GM19351 (cell line): Measurements from ENCODE around the gene CCR4.
"Not testable (repeated sequence)": the region's sequence is repeated elsewhere in the genome, so short reads cannot be mapped to it uniquely, and the experiment has no call there.

Source experiments
- ATAC-seq: cut with Tn5 transposase; IDR thresholded peaks from one replicate; pipeline ENCODE4 v1.9.1; 2021; ENCODE audit warnings: mild to moderate bottlenecking, moderate library complexity; ENCODE audit not compliant: unreplicated experiment

The CCR4 gene

GRCh38 chr3:32951410-32951811 lies at the start of gene CCR4:
TSS of gene CCR4 (plus strand) at chr3:32951644. CDS start at chr3:32953423, 1,779 bp downstream.
- ATAC-seq = no peak

- not testable (repeated sequence) for ATAC-seq
These were observed 48.5 kb upstream of the CCR4 start for GRCh38 chr3:32902887-32903371.

GRCh38 chr3:32903953-32904352 lies 47.5 kb upstream of the CCR4 start:
- ATAC-seq = no peak

- ATAC-seq = no peak
These were observed 41.4 kb upstream of the CCR4 start for GRCh38 chr3:32909999-32910398.

GRCh38 chr3:32910954-32911353 lies 40.5 kb upstream of the CCR4 start:
- no peak for ATAC-seq

- no peak for ATAC-seq
These were observed 39.4 kb upstream of the CCR4 start for GRCh38 chr3:32912046-32912445.

GRCh38 chr3:32913790-32914446 lies 37.5 kb upstream of the CCR4 start:
- ATAC-seq = no peak

GRCh38 chr3:32919920-32920319 lies 31.5 kb upstream of the CCR4 start:
- ATAC-seq = no peak

GRCh38 chr3:32922078-32922477 lies 29.4 kb upstream of the CCR4 start:
- no peak for ATAC-seq

- ATAC-seq = no peak
These were observed 21.3 kb upstream of the CCR4 start for GRCh38 chr3:32930161-32930560.

- ATAC-seq = not testable (repeated sequence)
These were observed 20.2 kb upstream of the CCR4 start for GRCh38 chr3:32931273-32931672.

- ATAC-seq = no peak
These were observed 17.2 kb upstream of the CCR4 start for GRCh38 chr3:32934150-32934742.

- ATAC-seq = no peak
These were observed 14.1 kb upstream of the CCR4 start for GRCh38 chr3:32937331-32937730.

GRCh38 chr3:32939531-32940284 lies 11.7 kb upstream of the CCR4 start:
- not testable (repeated sequence) for ATAC-seq

- ATAC-seq = no peak
These were observed 10.7 kb upstream of the CCR4 start for GRCh38 chr3:32940726-32941125.

GRCh38 chr3:32945136-32945535 lies 6.3 kb upstream of the CCR4 start:
- ATAC-seq = no peak

GRCh38 chr3:32945598-32945997 lies 5.8 kb upstream of the CCR4 start:
- ATAC-seq = not testable (repeated sequence)

- no peak for ATAC-seq
These were observed 4.3 kb upstream of the CCR4 start for GRCh38 chr3:32946973-32947788.

- ATAC-seq = peak; percentile 95
These were observed 3.6 kb upstream of the CCR4 start for GRCh38 chr3:32947789-32948238.

GRCh38 chr3:32948625-32949445 lies 2.6 kb upstream of the CCR4 start:
- no peak for ATAC-seq
